ENCODE data around the gene PRKN. TPM values are rescaled to one million over a fixed set of nuclear protein-coding genes. Genes with fewer than 3 reads are reported as not detected.

PRKN gene
- total RNA-seq, 1 donor from 2014 or later = 1.3 TPM

GRCh38 chr6:161834426-161834825 lies 893.1 kb downstream of the PRKN start:
- no peak overlapping the region for H3K4me2 ChIP-seq (ENCODE audit: low read length)
- no peaks in the 10 kb centered on the region for H3K36me3 ChIP-seq (ENCODE audit: insufficient read depth, low read length)
- FAIRE-seq (no peak), DNase-seq (ENCODE audit: low read depth) (no peak)
- H3K9me3 ChIP-seq (ENCODE audit: insufficient read depth, low read depth, low read length) = no peaks in the 10 kb centered on the region
- H4K20me1 ChIP-seq (ENCODE audit: insufficient read depth, low read length) = no peaks in the 10 kb centered on the region
- no peak overlapping the region for H3K4me3 ChIP-seq (ENCODE audit: insufficient read depth, low read depth, low read length)
- Mint-ChIP-seq H3K4me1 (ENCODE audit: low read depth, unreplicated experiment) (peaks cover 11% of the 10 kb centered on the region), H3K27me3 (ENCODE audit: low read depth, unreplicated experiment) (peaks cover 15% of the 10 kb centered on the region), H3K36me3 (ENCODE audit: low read depth, unreplicated experiment) (no peaks in the 10 kb centered on the region), H3K4me3 (ENCODE audit: unreplicated experiment) (no peak overlapping the region), H3K27ac (ENCODE audit: unreplicated experiment) (no peak overlapping the region), H3K9me3 (ENCODE audit: unreplicated experiment) (no peaks in the 10 kb centered on the region)
- H3K27ac ChIP-seq (ENCODE audit: low read depth, low read length) = no peak overlapping the region
- no peak overlapping the region for H2AFZ ChIP-seq (ENCODE audit: low read depth, low read length)
- no peaks in the 10 kb centered on the region for H3K27me3 ChIP-seq (ENCODE audit: insufficient read depth, low read length)
- no peaks in the 10 kb centered on the region for H3K79me2 ChIP-seq (ENCODE audit: insufficient read depth, low read length)
- TF ChIP-seq EZH2 (IDR thresholded peaks at IDR 0.05; ENCODE audit: insufficient read depth, low read length) = no peak
- no peak for TF ChIP-seq CTCF (IDR thresholded peaks at IDR 0.05; ENCODE audit: insufficient read depth, low read depth, low read length)
- no peak overlapping the region for H3K9ac ChIP-seq (ENCODE audit: low read length)
- peaks cover 8% of the 10 kb centered on the region for H3K4me1 ChIP-seq (ENCODE audit: insufficient read depth, low read length)

DNA sequence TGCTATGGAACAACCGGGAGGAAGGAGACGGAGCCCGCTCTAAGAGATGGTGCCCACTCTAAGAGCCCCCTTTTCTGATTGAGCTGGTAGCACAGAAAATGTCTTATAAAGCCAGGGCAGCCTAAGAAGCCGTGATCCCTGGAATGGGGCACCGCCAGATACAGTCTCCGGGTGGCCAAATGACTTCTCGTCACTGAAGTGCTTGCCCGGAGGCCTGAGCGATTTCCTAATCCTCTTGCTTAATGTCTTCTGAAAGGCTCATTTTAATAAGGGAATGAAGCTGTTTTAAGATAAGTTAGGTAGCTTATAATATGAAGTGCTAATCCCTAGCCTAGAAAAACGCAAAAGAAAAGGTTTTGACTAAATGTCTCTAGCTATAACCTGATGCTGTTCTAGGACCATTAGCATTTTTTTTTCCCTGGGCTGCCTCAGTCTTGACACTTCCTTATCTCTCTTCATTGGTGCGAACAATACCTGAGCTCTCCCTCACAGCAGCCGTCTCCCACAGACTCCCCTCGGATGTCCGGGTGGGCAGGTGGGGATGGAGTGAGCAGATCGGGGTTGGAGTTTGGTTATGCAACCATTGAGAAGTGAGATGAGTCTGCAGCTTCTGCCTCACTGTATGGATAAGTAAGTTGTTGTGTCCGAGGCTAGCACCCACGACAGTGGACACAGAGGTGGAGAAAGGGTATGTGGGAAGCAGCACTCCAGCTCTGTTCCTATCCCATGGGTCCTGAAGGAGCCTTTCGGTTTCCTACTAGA lies 894.3 kb downstream of the PRKN start:
- Histone ChIP-seq H3K4me2 (ENCODE audit: low read length) (no peak overlapping the region), H3K9ac (ENCODE audit: low read length) (no peak overlapping the region), H3K27me3 (ENCODE audit: insufficient read depth, low read length) (no peaks in the 10 kb centered on the region), H3K27ac (ENCODE audit: low read depth, low read length) (no peak overlapping the region), H3K36me3 (ENCODE audit: insufficient read depth, low read length) (no peaks in the 10 kb centered on the region), H3K9me3 (ENCODE audit: insufficient read depth, low read depth, low read length) (no peaks in the 10 kb centered on the region), H3K79me2 (ENCODE audit: insufficient read depth, low read length) (no peaks in the 10 kb centered on the region), H2AFZ (ENCODE audit: low read depth, low read length) (no peak overlapping the region), H3K4me1 (ENCODE audit: insufficient read depth, low read length) (peaks cover 10% of the 10 kb centered on the region), H4K20me1 (ENCODE audit: insufficient read depth, low read length) (no peaks in the 10 kb centered on the region), H3K4me3 (ENCODE audit: insufficient read depth, low read depth, low read length) (no peak overlapping the region)
- no peak for TF ChIP-seq EZH2 (IDR thresholded peaks at IDR 0.05; ENCODE audit: insufficient read depth, low read length)
- TF ChIP-seq CTCF (IDR thresholded peaks at IDR 0.05; ENCODE audit: insufficient read depth, low read depth, low read length) = no peak
- Mint-ChIP-seq H3K27ac (ENCODE audit: unreplicated experiment) (no peak overlapping the region), H3K27me3 (ENCODE audit: low read depth, unreplicated experiment) (peaks cover 15% of the 10 kb centered on the region), H3K9me3 (ENCODE audit: unreplicated experiment) (no peaks in the 10 kb centered on the region), H3K36me3 (ENCODE audit: low read depth, unreplicated experiment) (no peaks in the 10 kb centered on the region), H3K4me1 (ENCODE audit: low read depth, unreplicated experiment) (peaks cover 11% of the 10 kb centered on the region), H3K4me3 (ENCODE audit: unreplicated experiment) (no peak overlapping the region)
- no peak for FAIRE-seq
- no peak for DNase-seq (ENCODE audit: low read depth)

GRCh38 chr6:161832622-161833021 lies 894.9 kb downstream of the PRKN start:
- Mint-ChIP-seq H3K27me3 (ENCODE audit: low read depth, unreplicated experiment) (peaks cover 15% of the 10 kb centered on the region), H3K36me3 (ENCODE audit: low read depth, unreplicated experiment) (no peaks in the 10 kb centered on the region), H3K4me1 (ENCODE audit: low read depth, unreplicated experiment) (peaks cover 6% of the 10 kb centered on the region), H3K9me3 (ENCODE audit: unreplicated experiment) (no peaks in the 10 kb centered on the region), H3K27ac (ENCODE audit: unreplicated experiment) (no peak overlapping the region), H3K4me3 (ENCODE audit: unreplicated experiment) (no peak overlapping the region)
- Histone ChIP-seq H3K27me3 (ENCODE audit: insufficient read depth, low read length) (no peaks in the 10 kb centered on the region), H3K4me2 (ENCODE audit: low read length) (no peak overlapping the region), H3K27ac (ENCODE audit: low read depth, low read length) (no peak overlapping the region), H4K20me1 (ENCODE audit: insufficient read depth, low read length) (no peaks in the 10 kb centered on the region), H3K9me3 (ENCODE audit: insufficient read depth, low read depth, low read length) (no peaks in the 10 kb centered on the region), H3K4me3 (ENCODE audit: insufficient read depth, low read depth, low read length) (no peak overlapping the region), H3K4me1 (ENCODE audit: insufficient read depth, low read length) (peaks cover 6% of the 10 kb centered on the region), H3K79me2 (ENCODE audit: insufficient read depth, low read length) (no peaks in the 10 kb centered on the region), H3K36me3 (ENCODE audit: insufficient read depth, low read length) (no peaks in the 10 kb centered on the region), H3K9ac (ENCODE audit: low read length) (no peak overlapping the region), H2AFZ (ENCODE audit: low read depth, low read length) (no peak overlapping the region)
- DNase-seq (ENCODE audit: low read depth) (no peak), FAIRE-seq (no peak)
- TF ChIP-seq CTCF (IDR thresholded peaks at IDR 0.05; ENCODE audit: insufficient read depth, low read depth, low read length) (no peak), EZH2 (IDR thresholded peaks at IDR 0.05; ENCODE audit: insufficient read depth, low read length) (no peak)
